NCI-H2107 treated with DMSO at 0.1 percent for 48 hours (cell line): ENCODE results near the gene PHF14.
A peak's percentile ranks its signal among the peaks of the same experiment; 100 is the strongest.
"Not testable (repeated sequence)": the region's sequence is repeated elsewhere in the genome, so short reads cannot be mapped to it uniquely, and the experiment has no call there.

Experiments used
- DNase-seq: peaks from one replicate; lab custom pipeline; 2025; ENCODE audit not compliant: unreplicated experiment; lab: John Stamatoyannopoulos, UW

The PHF14 gene, protein sequence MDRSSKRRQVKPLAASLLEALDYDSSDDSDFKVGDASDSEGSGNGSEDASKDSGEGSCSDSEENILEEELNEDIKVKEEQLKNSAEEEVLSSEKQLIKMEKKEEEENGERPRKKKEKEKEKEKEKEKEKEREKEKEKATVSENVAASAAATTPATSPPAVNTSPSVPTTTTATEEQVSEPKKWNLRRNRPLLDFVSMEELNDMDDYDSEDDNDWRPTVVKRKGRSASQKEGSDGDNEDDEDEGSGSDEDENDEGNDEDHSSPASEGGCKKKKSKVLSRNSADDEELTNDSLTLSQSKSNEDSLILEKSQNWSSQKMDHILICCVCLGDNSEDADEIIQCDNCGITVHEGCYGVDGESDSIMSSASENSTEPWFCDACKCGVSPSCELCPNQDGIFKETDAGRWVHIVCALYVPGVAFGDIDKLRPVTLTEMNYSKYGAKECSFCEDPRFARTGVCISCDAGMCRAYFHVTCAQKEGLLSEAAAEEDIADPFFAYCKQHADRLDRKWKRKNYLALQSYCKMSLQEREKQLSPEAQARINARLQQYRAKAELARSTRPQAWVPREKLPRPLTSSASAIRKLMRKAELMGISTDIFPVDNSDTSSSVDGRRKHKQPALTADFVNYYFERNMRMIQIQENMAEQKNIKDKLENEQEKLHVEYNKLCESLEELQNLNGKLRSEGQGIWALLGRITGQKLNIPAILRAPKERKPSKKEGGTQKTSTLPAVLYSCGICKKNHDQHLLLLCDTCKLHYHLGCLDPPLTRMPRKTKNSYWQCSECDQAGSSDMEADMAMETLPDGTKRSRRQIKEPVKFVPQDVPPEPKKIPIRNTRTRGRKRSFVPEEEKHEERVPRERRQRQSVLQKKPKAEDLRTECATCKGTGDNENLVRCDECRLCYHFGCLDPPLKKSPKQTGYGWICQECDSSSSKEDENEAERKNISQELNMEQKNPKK

DNA sequence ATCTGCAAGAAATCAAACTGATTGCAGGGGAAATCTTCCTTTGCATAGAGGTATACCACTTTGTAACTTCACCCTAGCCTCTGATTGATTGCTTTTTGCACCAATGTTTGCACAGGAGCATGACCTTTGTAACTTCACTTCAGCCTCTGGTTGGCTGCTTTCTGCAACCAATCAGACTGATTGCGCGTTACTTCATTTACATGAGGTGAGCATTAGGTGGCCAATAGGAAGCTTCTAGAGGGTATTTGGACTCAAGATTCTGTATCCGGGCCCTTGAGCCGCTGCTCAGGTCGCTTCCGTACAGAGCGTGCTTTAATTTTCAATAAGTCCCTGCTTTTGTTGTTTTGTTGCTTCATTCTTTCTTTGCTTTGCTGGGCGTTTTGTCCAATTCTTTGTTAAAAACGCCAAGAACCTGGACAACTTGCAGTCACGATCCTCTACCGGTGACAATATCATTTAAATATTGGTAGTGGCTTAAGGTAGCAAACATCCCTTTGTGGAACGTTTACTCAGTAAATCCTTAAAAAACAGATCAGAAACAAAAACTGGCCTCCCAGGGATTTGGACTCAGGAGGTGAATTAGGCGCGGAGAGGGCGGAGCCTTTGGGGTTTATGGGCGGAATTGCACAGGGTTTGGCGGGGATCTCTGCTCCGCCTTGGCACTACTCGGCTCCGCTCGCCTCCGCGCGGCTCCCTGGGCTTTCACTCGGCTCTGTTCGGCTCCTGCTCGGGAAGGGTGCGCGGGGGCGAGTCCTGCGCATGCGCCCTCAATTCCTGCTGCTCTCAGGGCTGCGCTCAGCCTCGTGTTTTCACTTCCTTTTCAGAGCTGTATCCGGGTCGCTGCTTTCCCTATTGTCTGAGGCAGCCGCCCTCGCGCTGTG, at the start of gene PHF14:
PHF14 (plus strand) TSS at position 812 of the 881 bp plus-strand sequence. CDS start 452 bp downstream, outside the sequence.
- peak; percentile 98 for DNase-seq

DNA sequence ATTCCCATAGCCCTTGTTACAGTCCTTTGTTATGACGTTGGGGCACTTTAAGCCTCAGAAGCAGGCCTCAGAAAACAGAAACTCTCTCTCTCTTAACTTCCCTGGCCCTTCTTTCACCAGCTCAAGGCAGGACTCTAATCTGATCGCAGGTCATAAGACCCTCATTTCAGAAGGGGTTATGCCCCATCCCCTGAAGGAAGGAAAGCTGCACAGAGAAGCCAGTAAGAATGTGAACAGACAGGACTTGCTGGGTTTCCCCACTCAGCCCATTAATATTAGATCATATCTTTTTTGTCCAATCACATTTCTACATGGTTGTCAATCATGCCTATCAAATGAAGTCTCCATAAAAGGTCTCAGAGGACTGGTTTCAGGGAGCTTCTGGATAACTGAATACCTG, 49.3 kb upstream of the PHF14 start:
- no peak for DNase-seq

DNA sequence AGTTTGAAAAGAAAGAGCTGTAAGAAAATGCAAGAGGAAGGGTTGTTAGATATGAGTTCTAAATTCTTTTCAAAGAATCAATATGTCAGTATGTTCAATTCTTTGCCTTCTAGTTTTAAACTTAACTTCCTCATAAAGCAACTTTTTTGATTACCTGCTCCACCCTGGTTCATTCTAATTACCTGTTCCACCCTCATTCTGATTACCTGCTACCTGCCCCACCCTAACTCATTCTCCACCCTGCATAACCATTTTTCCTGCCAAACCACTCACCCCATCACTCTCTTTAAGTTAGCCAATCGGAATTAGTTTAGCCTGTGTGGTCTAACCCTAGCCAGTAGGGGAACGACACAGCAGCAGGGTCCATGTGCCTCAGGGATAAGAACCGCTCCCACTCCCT, 45.5 kb upstream of the PHF14 start:
- DNase-seq, result not testable (repeated sequence)

DNA sequence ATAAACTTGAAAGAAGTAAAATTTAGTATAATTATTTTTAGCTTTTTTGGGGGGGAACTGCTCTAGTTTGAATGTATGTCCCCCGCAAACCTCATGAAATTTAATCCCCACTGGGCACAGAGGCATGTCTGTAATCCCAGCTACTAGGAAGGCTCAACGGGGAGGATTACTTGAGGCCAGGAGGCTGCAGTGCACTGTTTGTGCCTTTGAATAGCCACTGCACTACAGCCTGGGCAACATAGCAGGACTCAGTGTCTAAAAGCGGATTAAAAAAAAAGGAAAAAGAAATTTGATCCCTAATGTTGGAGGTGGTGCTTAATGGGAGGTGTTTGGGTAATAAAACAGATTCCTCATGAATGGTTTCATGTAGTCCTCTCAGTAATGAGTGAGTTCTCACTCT, 43.1 kb upstream of the PHF14 start:
- DNase-seq, result no peak

DNA sequence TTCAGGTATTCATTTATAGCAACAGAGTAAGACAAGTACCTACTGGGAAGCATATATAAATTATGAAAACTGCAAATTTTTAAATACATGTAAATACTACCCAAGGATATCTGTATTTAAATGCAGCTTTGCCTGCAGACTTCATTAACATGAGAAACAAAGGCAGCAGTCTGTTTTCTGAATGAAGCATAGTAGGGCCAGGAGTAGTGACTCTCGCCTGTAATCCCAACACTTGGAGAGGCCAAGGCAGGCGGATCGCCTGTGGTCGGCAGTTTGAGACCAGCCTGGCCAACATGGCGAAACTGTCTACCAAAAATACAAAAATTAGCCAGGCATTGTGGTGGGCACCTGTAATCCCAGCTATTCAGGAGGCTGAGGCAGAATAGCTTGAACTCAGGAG, 42.5 kb upstream of the PHF14 start:
- DNase-seq, result no peak

DNA sequence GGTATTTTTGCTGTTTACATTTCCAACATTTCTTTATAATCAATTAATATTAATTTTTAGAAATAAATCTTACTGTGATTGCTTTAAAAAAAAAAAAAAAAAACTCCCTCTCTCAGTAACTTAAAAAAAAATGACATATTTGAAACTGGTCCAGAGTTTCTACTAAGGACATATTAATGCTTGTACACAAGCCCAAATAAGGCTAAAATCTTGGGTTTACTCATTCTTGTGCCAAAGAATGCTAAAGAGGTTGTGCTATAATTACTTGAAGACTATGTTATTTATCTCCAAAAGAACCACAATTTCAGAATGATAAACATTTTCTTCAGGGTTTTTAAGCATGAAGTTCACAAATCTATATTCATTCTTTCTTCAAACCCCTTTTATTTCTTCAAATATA, 39.4 kb upstream of the PHF14 start:
- no peak for DNase-seq

DNA sequence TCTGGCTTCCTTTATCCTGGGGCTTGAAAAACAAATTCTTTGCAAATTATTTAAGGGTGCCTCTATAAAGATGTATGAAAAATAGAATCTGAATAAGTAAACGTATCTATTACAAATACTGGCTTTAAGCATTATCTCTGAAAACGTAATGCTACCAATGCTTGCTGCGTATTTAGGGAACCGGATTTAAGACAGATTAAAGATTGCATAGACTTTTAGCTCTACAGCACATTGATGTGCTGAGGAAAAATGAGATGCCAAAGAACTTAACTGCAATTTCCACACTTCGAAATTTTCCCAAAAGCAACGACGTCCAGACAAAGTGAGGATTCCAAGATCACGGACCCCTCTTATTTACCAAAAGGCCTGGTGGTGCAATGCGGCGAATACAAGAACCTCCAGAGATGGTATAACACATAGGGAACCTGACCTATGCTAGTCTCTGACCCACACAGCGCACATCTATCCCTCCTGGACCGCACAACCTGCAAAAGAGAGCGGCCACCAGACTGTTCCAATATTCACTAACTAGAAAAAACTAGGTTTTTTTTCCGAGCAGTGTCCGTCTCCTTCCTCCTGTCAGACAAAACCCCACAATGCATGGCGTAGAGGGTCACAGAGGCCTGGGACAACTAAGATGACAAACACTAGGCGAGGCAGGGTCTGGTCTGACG, 34.3 kb upstream of the PHF14 start:
- no peak for DNase-seq

DNA sequence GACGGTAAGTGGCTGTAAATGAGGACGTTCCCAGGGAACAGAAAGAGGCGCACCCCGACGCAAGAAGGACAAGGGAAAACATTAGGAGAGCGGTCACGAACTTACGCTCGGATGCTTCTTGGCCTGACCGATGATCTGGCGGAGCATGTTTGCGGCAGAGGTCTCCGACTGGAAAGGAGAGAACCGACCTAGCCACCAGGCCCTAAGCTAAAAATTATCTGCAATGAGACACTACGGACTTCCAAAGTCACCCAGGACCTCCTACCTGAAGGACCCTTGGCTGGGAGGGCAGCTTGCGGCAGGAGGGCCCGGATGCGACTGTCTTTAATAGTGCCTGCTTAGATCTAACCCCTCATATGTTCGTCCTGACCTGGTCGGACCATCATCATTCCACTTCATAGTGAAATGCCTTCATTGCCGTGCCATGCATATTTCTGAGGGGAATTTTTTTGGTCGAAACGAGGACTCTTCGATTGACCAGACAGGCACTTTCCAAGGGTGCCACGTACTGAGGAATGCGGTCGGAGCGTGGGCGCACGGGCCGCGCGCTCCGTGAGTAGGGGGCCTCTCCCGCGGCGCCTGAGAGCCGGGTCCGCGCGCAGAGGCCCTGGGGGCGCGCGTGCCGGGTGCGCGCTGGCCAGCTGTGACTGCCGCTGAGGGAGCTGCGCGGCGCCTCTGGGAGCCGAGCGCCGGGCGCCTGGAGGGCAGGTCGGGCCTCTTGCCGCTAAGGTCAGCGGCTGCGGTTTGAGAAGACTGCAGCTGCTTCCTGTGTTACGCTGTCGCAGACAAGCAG, 33.6 kb upstream of the PHF14 start:
- DNase-seq, result peak; percentile 91

DNA sequence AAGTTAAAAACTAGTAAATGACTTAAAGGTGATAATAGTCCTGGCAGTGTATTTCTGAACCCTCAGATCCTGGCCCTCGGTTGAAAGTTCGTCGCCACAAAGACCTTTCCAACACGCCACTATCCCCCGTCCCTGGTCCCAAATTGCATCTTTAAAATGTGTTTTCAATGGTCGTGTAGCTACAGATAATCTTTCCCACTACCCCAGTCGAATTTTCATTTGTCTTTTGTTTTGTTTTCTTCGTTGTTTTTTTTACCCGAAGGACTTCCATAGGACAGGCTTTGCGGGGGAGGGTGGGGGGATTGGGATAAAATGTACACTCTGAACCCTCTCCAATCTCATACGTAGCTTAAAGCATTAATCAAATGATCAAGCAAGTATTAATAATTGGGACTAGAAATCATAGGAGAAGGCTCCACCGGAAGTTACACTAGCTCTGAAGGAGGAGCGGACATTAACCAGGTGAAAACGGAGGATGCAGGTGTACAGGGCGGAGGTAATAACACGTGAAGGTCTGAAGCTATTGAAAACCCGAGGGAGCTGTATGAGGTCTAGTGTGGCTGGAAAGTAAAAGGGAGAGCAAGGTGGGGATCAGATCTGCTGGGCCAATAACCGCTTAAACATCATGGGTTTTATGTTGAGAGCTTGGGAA, 32.8 kb upstream of the PHF14 start:
- DNase-seq, result peak; percentile 76

DNA sequence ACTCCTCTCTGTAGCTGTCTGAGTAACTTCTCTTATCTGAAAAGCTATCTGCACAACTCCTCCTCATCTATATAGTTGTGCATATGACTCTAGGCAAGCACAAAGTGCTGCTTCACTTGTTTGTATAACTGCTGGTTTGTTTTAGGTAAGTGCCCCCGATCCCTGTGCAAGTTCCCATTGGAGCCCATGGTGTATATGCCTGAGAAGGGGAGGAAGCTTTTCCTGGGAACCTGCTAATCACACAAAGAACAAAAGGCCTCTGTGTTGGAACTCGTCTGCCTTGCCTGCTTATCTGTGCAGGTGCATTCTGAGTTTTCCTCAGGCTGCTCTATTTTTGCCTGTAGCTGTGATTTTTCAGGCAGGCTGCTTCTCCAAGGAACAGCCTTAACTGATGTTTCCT, 23.2 kb upstream of the PHF14 start:
- DNase-seq, result no peak

DNA sequence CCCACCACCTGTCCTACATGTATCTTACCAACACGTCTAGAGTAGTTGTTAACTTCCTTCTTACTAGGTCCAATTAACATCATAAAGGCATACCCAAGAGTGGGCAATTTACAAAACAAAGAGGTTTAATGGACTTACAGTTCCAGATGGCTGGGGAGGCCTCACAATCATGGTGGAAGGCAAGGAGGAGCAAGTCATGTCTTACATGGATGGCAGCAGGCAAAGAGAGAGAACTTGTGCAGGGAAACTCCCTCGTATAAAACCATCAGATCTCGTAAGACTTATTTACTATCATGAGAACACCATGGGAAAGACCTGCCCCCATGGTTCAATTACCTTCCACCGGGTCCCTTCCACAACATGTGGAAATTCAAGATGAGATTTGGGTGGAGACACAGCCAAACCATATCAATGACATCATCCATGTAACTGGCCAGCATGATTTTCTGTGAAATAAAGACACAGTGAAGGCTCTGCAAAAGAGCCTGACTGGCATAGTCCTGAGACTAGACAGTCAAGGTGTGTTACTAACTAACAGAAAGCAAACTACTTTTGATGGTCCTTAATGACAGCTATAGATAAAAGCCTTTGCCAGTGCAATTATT, 22.6 kb upstream of the PHF14 start:
- DNase-seq, result not testable (repeated sequence)

DNA sequence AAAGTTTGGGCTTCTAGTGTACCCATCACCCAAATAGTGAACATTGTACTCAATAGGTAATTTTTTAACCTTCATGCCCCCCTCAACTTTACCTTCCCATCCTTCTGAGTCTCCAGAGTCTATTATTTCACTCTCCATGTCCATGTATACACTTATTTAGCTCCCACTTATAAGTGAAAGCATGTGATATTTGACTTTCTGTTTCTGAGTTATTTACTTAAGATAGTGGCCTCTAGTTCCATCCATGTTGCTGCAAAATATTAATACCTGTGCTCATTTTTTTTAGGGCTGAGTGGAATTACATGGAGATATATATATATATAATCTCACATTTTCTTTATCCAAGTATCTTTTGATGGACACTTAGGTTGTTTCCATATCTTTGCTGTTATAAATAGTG, 21.1 kb upstream of the PHF14 start:
- no peak for DNase-seq

DNA sequence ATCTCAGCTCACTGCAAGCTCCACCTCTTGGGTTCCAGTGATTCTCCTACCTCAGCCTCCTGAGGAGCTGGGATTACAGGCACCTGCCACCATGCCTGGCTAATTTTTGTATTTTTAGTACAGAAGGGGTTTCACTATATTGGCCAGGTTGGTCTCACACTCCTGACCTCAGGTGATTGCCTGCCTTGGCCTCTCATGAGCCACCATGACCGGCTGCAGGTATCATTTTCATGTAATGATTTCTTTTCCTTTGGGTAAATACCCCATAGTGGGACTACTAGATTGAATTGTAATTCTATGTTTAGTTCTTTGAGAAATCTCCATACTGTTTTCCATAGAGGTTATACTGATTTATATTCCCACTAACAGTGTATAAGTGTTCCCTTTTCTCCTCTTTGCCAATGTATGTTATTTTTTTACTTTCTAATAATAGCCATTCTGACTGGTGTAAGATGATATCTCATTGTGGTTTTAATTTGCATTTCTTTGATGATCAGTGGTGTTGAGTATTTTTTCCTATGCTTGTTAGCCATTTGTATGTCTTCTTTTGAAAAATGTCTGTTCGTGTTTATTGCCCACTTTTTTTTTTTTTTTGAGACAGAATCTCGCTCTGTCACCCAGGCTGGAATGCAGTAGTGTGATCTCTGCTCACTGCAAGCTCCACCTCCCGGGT, 20.5 kb upstream of the PHF14 start:
- not testable (repeated sequence) for DNase-seq

DNA sequence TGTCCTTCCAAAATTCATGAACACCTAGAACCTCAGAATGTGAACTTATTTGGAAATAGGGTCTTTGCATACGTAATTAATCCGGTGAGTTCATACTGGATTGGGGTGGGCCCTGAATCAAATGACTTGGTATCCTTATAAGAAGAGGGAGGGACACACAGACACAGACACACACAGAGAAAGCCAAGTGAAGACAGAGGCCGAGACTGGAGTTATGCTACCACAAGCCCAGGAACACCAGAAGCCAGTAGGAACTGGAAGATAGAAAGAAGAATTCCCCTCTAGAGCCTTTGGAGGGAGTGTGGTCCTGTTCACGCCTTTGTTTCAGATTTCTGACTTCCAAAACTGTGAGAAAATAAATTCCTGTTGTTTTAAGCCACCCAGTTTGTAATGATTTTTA, 17.1 kb upstream of the PHF14 start:
- no peak for DNase-seq

DNA sequence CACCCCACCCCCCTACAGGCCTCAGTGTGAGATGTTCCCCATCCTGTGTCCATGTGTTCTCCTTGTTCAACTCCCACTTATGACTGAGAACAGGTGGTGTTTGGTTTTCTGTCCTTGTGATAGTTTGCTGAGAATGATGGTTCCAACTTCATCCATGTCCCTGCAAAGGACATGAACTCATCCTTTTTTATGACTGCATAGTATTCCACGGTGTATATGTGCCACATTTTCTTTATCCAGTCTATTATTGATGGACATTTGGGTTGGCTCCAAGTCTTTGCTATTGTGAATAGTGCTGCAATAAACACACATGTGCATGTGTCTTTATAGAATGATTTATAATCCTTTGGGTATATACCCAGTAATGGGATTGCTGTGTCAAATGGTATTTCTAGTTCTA, 13.4 kb upstream of the PHF14 start:
- DNase-seq, result not testable (repeated sequence)

DNA sequence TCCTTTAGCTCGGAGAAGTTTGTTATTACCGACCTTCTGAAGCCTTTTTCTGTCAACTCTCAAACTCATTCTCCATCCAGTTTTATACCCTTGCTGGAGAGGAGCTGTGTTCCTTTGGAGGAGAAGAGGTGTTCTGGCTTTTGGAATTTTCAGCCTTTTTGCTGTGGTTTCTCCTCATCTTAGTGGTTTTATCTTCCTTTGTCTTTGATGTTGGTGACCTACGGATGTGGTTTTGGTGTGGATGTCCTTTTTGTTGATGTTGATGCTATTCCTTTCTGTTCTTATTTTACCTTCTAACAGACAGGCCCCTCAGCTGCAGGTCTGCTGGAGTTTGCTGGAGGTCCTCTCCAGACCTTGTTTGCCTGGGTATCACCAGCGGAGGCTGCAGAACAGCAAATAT, 8.7 kb upstream of the PHF14 start:
- not testable (repeated sequence) for DNase-seq

DNA sequence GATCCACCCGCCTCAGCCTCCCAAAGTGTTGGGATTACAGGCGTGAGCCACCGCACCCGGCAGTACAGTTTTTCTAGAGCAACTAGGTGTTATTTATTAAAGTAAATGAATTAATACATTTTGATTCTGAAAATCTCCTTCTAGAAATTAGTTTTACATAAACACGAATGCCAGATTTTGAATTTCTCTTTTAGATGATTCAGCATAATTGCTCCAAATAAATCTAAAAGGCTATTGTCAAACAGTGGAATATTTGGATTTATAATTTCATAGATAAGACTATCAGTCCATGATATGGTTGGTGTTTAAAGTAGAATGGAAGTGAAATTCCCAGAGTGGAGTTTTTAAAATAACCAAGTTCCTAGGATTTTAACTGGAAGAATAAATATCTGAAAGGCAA, 1.5 kb upstream of the PHF14 start:
- no peak for DNase-seq
